GM21786 (cell line): ENCODE results near the gene DMXL2.
"Not testable (repeated sequence)": the region's sequence is repeated elsewhere in the genome, so short reads cannot be mapped to it uniquely, and the experiment has no call there.

Source experiments
- ATAC-seq: cut with Tn5 transposase; IDR thresholded peaks from one replicate; pipeline ENCODE4 v1.9.1; 2021; ENCODE audit not compliant: unreplicated experiment

The DMXL2 gene

DNA sequence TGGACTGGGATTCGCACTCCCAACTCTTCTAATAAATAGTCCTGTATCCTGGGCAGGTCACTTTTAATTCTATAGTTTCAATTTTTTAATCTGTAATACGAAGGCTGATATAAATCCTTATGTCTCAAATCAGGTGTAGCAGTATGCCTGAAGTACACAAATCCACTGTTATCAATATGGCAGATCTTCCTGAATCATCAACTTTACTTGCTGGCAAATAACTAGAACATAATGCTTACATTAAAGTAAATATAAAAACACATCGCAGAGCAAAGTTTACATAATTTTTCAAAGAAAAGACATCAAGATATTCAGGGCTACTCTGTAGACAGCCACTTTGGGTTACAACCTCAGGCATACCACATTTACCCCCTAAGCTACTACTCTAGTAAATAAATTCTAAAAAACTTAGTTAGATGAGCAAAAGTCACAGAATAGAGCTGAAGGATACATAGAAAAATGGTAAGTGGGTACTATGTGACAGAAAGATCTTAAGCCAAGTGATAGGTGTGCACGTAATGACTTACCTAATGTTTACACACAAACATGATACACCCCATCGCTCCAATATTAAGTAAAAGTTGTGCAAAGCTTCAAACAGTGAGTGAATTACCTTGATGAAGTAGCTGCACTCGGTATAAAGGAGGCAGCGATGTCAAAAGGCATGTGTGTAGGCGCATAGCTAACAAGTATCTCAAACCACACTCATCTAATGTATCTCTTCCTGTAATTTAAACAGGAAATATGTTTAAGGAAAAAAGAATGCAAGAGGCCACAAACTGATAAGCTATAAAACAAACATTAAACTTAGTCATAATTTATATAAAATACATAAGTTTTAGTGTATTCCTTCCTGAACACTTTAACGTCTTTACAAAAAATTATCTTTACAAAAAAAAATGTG, 127.9 kb downstream of the DMXL2 start:
- no peak for ATAC-seq

DNA sequence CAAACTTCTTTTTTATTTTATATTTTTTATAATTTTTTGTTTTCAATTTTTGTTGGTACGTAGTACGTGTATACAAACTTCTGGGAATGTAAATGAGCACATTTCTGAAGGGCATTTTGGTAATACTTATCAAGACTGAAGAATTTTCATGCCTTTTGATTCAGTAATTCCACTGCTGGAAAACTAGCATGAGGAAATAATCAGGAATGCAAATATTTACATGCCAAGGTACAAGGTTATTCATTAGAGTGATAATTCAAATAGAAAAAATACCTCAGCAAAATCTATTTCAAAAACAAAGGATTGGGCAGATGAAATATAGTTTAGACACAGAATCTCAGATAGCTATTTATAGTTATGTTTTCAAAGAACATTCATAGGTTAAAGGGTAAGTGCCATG, 128.7 kb downstream of the DMXL2 start:
- ATAC-seq, result no peak

DNA sequence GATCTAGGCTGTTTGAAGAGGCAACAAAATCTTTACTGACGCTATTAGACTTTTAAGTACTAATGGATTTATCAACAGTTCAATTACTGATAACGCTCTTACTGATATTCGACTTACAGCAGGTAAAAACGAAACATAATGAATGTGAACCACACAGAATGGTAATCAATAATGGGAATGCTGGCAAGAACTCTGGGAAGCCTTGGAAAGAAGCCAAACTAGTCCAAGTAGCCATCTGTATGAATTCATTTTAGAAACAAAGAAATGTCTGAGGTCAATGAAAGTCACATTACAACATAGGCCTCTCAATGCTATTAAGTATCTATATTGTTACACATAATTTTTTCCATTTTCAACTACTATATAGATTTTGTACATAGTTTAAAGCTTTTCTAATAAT, 130.0 kb downstream of the DMXL2 start:
- no peak for ATAC-seq

DNA sequence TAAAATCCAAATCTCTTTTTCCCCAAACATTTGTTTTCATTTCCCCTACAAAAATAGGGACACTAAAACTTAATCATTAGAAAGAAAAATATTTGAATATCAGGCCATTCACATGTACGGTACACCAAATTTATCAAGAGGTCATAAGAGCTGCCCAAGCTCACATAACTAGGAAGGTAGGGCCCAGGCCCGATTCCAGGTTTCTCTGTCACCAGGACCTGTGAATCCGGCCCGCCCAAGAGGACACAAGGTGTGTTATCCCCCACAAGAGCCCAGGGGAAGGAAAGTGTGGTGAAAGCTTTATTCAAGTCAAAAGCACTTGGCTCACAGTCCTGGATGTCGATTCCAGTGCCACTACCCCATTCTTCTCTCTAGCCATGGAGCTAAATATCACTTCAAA, 130.6 kb downstream of the DMXL2 start:
- ATAC-seq, result no peak

DNA sequence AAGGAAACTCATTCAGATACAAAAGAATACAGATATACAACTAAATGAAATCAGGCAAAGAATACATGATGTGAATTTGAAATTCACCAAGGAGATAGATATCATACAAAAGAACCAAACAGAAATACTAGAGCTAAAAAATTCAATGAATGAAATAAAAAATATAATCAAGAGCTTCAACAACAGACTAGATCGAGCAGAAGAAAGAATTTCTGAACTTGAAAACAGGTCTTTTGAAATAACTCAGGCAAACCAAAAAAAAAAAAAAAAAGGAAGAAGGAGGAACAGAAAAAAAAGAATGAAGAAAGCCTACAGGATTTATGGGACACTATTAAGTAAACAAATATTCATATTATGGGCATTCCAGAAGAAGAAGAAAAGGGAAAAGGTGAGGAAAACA, 137.8 kb downstream of the DMXL2 start:
- ATAC-seq, result no peak

DNA sequence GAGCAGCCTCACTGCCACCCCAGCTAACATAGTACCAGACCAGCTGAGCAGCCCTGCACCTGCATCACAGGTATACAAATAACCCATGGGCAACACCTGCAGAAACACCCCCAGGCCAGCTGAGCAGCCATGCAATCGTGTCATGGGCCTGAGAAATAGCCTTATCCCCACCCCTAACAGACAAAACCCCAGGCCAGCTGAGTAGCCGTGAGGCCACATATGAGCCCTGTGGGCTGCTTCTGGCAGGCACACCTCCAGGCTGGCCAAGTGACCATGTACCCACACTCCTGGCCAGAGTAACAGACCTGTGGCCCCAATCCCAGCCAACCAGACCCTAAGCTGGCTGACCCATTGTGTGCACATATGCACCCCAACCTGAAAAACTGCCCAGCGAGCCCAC, 138.6 kb downstream of the DMXL2 start:
- ATAC-seq, result no peak

DNA sequence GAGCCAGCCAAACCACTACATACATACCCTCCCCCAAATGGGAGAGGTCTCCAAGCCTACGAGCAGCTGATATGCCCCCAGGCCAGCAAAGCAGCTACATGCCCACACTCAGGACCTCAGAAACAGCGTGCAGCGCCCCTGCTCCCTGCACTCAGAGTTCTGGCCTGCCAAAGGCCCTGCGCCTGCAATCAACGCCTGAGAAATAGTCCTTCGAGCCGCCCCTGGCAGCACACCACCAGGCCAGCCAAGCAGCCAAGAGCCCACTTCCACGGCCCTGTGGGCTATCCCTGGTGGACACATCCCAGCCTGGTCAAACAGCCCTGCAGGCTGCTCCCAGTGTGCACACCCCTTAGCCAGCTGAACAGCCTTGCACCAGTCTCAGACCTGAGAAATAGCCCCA, 139.1 kb downstream of the DMXL2 start:
- ATAC-seq, result no peak

DNA sequence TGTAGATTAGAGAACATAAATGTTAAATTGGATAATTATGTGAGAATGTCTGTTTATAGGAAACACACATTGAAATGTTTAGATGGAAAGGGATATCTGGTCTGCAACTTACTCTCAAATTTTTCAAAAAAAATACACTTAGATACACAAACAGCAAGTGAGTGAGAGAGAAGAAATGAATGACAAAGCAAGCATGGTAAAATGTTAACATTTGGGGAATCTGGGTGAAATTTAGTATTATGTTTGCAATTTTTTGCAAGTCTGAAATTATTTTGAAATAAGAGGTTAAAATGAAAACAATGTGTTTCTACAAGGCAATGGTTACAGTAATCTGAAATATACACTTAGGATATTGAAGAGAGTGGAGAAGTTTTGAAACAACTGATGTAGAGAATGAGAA, 146.8 kb downstream of the DMXL2 start:
- no peak for ATAC-seq

DNA sequence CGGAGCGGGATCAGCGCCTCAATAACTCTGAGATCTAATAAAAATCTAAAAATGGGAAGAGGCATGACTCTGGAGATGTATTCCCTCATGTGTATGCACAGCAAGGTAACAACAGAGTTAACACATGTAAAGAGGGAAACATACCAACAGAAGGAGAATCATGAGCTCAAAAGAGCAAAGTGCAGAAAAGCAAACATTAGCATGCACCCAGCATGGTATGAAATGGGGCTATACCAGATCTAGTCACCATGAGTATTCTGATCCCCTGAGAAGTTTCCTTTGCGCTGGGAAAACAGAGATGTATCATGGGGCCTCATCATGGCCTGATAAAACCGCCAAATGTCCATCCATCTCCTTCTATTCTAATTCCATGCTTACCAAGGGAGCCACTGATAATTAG, 152.1 kb downstream of the DMXL2 start:
- no peak for ATAC-seq

DNA sequence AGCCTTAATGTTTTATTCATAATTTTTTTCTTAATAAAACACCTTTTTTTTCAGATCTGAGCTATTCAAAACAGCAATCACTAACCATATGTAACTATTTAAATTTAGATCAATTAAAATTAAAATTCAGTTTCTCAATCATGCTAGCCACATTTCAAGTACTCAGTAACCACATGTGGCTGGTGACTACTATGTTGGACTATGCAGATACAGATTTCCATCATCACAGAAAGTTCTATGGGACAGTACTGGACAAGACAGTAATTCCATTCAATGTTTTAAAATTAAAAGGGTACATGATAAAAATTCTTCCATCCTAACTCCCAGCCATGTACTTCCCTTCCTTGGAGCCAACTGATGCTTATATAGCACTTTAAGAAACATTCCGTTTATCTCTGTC, 161.8 kb downstream of the DMXL2 start:
- ATAC-seq, result no peak

DNA sequence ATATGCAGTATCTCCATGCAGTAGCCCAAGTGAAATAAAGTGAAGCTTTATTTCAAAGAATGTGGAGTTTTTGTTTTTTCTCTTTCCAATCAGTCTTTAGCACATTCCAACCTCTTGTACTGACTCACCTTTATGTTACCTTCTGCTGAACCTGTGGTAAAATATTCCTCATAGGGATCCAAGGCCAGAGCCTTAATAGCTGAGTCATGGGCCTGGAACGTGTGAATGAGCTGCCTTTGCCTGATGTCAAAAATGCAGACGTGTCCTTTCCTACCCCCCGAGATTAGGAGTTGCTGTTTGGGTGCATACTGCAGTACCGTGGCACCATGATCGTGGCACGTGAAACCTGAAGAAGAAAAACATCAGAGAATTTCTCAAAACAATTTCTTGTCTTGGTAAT, 172.6 kb downstream of the DMXL2 start:
- no peak for ATAC-seq

DNA sequence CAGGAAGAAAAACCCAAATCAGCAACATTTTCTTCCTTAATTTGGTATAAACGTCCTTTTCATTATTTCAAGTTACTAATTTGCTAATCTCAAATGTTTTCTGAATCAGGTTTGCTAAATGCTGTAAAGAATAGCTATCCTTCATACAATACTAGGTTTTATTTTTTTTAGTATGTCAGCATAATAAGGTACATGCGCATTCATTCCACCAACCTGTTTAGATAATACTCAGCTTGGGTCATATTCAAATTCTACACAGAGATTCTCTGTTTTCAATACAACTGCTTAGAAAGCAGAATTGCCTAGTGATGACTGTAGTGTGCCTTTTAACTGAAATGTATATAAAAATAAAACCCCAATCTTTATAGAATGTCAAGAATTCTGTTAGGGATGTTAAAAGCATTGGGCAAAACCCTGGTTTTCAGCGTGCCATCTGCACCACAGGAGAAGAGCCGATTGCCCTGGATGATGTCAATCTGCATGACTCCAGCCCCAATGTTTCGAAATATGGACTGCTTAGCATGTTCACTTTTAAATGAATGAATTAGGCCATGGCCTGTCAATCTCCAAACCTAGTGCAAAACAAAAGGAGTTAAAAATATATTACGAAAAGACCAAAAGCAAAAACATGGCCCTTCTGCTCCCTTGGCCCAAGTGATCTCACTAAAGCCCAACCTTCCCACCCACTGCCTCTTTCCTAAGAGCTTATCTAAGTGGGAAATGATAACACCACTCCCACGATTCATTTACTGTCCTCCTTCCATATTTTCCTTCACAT, 173.8 kb downstream of the DMXL2 start:
- no peak for ATAC-seq

DNA sequence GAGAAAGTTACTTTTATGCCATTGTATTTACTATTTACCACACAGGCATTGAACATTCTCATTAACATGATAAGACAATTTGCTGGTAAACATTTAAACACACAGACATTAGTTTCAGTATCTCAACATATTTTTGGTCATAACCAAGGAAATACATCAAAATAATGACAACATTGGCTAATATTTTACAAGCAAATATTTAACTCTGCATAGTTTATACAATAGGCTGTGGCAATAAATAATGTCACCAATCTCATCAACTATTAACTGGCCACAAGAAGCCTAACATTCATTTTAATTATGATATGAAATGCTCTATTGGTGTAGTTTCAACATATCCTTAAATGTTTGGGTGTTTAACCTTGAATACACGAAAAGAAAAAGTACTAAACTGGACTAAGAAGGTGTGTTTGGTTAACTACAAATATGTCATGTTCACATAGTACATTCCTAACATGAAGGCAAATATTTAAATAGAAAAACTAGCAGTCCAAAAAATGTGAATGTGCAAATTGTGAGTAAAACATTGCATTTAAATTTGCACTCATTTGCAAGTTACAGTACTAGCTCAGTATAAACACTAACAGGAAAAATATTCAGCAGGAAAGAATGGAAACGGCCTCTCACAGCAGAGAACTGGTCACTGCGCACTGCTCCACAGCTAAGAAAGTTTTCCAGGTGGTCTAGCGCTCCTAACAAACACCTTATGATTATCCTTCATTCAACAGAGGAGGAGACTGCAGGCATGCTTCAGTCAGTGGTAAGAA, 174.5 kb downstream of the DMXL2 start:
- ATAC-seq, result no peak

DNA sequence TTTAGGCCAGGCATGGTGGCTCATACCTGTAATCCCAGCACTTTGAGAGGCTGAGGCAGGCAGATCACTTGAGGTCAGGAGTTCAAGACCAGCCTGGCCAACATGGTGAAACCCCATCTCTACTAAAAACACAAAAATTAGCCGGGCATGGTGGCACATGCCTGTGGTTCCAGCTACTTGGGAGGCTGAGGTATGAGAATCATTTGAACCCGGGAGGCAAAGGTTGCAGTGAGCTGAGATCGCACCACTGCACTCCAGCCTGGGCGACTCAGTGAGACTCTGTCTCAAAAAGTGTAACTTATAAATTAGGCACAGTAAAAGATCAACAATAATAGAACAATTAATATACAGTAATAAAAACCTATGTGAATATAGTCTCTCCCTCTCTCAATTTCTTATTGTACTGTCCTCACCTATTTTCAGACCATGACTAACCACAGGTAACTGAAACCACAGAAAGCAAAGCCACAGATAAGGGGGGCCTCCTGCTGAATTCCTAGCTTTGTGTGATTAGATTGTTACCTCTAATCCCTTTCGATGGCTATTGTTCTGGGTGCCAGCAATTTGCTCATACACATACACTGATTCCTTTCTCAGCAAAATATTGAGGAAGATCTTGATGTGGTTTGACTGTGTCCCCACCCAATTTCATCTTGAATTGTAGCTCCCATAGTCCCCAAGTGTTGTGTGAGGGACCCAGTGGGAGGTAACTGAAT, 176.4 kb downstream of the DMXL2 start:
- ATAC-seq, result not testable (repeated sequence)

DNA sequence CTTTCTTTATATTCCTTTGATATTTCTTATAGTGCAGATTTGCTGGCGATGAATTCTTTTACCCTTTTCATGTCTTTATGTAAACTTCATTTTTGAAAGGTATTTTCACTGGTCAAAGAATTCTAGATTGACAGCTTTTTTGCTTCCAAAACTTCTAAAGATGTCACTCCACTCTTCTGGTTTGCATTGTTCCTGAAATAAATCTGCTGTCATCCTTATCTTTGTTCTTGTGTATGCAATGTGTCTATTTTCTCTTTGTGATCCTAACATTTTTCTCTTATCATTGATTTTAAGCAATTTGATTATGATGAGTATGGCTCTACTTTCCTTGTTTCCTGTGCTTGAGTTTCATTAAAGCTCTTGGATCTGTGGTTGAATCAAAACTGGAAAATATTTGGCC, 177.8 kb downstream of the DMXL2 start:
- ATAC-seq, result no peak

DNA sequence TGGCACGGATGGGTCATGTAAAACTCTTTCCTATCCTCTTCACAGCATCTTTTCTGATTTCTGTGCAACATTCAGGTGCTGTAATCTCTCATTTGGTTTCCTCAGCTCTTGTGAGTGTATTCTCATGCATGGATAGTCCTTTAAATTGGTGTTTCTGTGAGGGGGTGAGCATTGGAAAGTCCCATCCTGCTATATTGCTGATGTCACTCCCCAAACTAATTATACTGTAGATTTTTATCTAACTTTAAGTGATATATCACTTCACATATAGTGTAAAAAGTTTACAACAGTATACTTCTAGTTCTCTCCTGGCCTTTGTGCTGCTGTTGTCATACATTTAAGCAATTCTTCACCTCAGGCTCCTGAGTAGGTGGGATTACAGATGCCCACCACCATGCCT, 178.5 kb downstream of the DMXL2 start:
- no peak for ATAC-seq

DNA sequence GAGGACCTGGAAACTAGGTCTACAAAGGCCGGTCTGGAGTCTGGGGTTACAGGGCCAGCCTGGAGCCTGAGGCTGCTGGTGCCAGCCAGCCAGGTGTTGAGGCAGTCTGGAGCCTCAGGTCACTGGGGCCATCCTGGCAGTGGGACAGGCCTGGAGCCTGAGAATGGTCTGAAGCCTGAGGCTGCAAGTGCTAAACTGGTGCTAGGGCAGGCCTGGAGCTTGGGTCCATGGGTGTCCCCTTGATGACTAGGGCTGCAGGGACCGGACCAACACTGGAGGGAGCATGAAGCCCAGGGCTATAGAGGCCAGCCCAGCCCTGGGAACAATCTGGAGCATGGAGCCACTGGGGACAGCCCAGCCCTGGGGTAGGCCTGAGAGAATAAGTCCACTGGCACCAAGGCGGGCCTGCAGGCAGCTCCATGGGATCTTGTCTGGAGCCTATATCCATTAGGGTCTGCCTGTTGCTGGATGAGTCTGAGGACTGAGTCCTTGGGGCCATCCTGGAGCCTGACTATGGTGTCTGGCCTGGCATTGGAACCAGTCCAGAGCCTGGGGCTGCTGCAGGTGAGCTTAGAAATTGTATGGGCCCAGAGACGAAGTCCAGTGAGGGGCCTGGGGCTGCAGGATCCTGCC, 179.2 kb downstream of the DMXL2 start:
- ATAC-seq, result no peak

DNA sequence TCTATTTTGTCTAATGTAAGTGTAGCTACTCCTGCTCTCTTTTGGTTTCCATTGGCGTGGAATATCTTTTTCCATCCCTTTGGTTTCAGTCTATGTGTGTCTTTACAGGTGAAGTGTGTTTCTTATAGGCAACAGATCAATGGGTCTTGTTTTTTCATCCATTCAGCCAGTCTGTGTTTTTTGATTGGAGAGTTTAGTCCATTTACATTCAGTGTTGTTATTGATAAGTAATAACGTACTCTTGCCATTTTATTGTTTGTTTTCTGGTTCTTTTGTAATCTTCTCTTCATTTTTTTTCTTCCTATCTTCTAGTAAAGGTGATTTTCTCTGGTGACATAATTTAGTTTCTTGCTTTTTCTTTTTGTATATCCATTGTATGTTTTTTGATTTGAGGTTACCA, 184.0 kb downstream of the DMXL2 start:
- ATAC-seq, result no peak

DNA sequence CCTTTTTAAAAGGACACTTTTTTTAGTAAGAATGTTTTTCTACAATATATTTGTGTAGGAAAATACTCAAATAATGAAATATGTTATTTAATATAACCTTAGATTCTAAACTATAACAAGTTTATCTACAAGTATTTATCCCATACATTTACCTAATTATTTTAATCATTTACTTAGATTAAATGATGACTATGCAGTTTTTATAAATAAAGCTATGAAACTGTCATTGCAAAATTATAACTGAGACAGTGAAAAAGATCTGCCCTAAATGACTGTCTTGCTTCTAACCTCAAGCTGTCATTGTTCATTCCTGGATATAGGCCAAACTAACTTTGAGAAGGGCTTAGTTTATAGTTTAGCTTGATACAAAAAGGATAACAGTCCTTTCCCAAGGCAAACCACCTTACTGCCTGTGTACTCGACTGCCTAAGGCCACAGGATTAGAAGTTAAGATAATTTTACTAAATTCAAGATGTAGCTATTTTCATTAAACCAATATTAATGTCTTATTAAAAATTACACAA, 197.0 kb downstream of the DMXL2 start:
- no peak for ATAC-seq

DNA sequence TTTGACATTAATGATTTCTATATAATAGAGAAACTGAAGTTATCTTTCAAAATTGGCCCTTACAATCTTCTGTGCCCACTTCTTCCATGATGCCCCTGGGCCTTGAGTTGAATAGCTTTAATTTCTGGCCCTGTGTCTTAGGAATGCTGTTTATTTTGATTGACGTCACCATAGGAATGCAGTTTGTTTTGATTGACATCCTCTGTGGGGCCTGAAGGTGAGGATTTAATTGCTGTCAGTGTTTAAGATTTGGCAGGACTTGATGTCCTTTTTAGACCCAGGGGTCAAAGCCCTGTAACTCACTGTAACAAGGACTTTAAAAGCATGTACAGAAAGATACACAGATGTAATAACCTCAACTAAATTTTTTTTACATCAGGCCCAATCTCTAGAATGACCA, 197.8 kb downstream of the DMXL2 start:
- no peak for ATAC-seq
